K562 (cell line): ENCODE results near the gene UBASH3A. TPM values are rescaled to one million over a fixed set of nuclear protein-coding genes. Genes with fewer than 3 reads are reported as not detected.

ENCODE experiments used
- ATAC-seq: fragments of 200-7000 bp; cut with Tn5 transposase; 3 replicates; pipeline ENCODE4 v1.9.1; 2020; ENCODE audit warnings: moderate library complexity
- BruUV-seq: library from RNA; stranded (reverse); fragments of 400-500 nt; replicated peaks from 2 replicates; lab custom pipeline; 2021; lab: Mats Ljungman, UMichigan
- CTCF ChIA-PET: fragments of 300-600 bp; formaldehyde crosslinking; extraction: SDS; loops from one replicate; lab custom pipeline; 2021; ENCODE audit warnings: low intra/inter-chr PET ratio; lab: Yijun Ruan, JAX
- POLR2A ChIA-PET: fragments of 300-600, 350-650 bp; sonication (Branson Sonifier 250); formaldehyde crosslinking; extraction: SDS; loops from one replicate; lab custom pipeline; 2021; ENCODE audit warnings: antibody characterized with exemption, inconsistent platforms; lab: Yijun Ruan, JAX
- DNase-seq, 4 experiments: peaks; one replicate each; pipeline versions ENCODE4 v3.0.0 to v3.0.0-alpha.2; 2011 to 2018; ENCODE audit warnings: low spot score in 3 of 4, mixed read lengths in 3 of 4; ENCODE audit errors: extremely low read depth in 1 of 4
- FAIRE-seq: peaks from 2 replicates; lab custom pipeline; 2011; peaks lifted over from hg19 to GRCh38; lab: Jason Lieb, UNC
- H2AFZ ChIP-seq: 2 replicates; pipeline ENCODE4 v1.6.0; 2011; ENCODE audit warnings: low read depth, low read length, control low read depth, inconsistent platforms
- H3K27ac ChIP-seq: fragments of 200-600 bp; 3 replicates; pipeline ENCODE4 v1.8.0; 2011; ENCODE audit warnings: low read depth, mild to moderate bottlenecking, control low read depth, inconsistent platforms, low read length, moderate library complexity, mixed read lengths; ENCODE audit errors: extremely low read depth
- H3K27me3 ChIP-seq, 2 experiments: fragments of 300-600 bp in 1 of 2; 2 replicates in 1 of 2; 3 replicates in 1 of 2; pipeline versions ENCODE4 v1.6.0 to v1.8.0; 2011; ENCODE audit warnings: inconsistent platforms in 2 of 2, low read length in 2 of 2, mild to moderate bottlenecking in 1 of 2, mixed read lengths in 1 of 2, moderate library complexity in 1 of 2; ENCODE audit not compliant: control insufficient read depth in 2 of 2, insufficient read depth in 2 of 2
- H3K36me3 ChIP-seq: fragments of 300-600 bp; 3 replicates; pipeline ENCODE4 v1.8.0; 2011; ENCODE audit warnings: mild to moderate bottlenecking, low read length, inconsistent platforms; ENCODE audit not compliant: control insufficient read depth, insufficient read depth
- H3K4me1 ChIP-seq, 2 experiments: fragments of 200-600 bp in 1 of 2; replicated peaks in 1 of 2; 2 replicates in 1 of 2; 3 replicates in 1 of 2; pipeline versions ENCODE4 v1.5.1 to v1.8.0; 2011; ENCODE audit warnings: inconsistent platforms in 2 of 2, low read length in 2 of 2, mild to moderate bottlenecking in 1 of 2, mixed read lengths in 1 of 2, moderate library complexity in 1 of 2; ENCODE audit not compliant: control insufficient read depth in 2 of 2, insufficient read depth in 2 of 2
- H3K4me2 ChIP-seq: 2 replicates; pipeline ENCODE4 v1.6.1; 2011; ENCODE audit warnings: low read length, control low read depth, inconsistent platforms, mixed read lengths; ENCODE audit not compliant: insufficient read depth
- H3K4me3 ChIP-seq: fragments of 200-600 bp; sonication (generic), shearing (Covaris generic); 2 replicates; pipeline ENCODE4 v1.5.1; 2016; ENCODE audit warnings: control low read depth, inconsistent platforms
- H3K79me2 ChIP-seq: fragments of 200-600 bp; 3 replicates; pipeline ENCODE4 v1.8.0; 2011; ENCODE audit warnings: low read length, inconsistent platforms; ENCODE audit not compliant: control insufficient read depth, insufficient read depth
- H3K9ac ChIP-seq, 2 experiments: 2 replicates each; pipeline versions ENCODE4 v1.6.0 to v1.6.1; 2011; ENCODE audit warnings: low read depth in 2 of 2, low read length in 2 of 2, control low read depth in 1 of 2, inconsistent platforms in 1 of 2, mild to moderate bottlenecking in 1 of 2, mixed read lengths in 1 of 2; ENCODE audit not compliant: insufficient read depth in 1 of 2
- H3K9me1 ChIP-seq: one replicate; pipeline ENCODE4 v1.6.0; 2011; ENCODE audit warnings: inconsistent platforms, mild to moderate bottlenecking, low read length, moderate library complexity; ENCODE audit not compliant: control insufficient read depth, insufficient read depth
- H3K9me3 ChIP-seq: replicated peaks from 2 replicates; pipeline ENCODE4 v1.5.1; 2011; ENCODE audit warnings: low read depth, low read length, inconsistent platforms; ENCODE audit not compliant: control insufficient read depth, insufficient read depth
- H4K20me1 ChIP-seq: replicated peaks from 2 replicates; pipeline ENCODE4 v1.6.1; 2011; ENCODE audit warnings: low read length, inconsistent platforms, mixed read lengths; ENCODE audit not compliant: control insufficient read depth, insufficient read depth
- ARID2 ChIP-seq: fragments of 450-650 bp; IDR thresholded peaks from 2 replicates; pipeline ENCODE4 v1.6.1; 2017; ENCODE audit warnings: antibody characterized with exemption, mild to moderate bottlenecking
- ARNT ChIP-seq, 2 experiments: fragments of 450-650 bp; IDR thresholded peaks; 2 replicates each; pipeline ENCODE4 v1.6.1; 2016; ENCODE audit warnings: mild to moderate bottlenecking in 1 of 2
- BRD9 ChIP-seq: fragments of 450-650 bp; IDR thresholded peaks from 2 replicates; pipeline ENCODE4 v1.6.1; 2018; ENCODE audit warnings: low read depth; ENCODE audit not compliant: partially characterized antibody
- CC2D1A ChIP-seq: fragments of 450-650 bp; IDR thresholded peaks from 2 replicates; pipeline ENCODE4 v1.6.1; 2017; ENCODE audit warnings: mild to moderate bottlenecking
- E2F3 ChIP-seq: fragments of 250-450 bp; sonication (Bioruptor Pico); IDR thresholded peaks from 2 replicates; pipeline ENCODE4 v1.4.0; 2020; ENCODE audit warnings: mild to moderate bottlenecking
- ELF1 ChIP-seq: fragments of 200-800 bp; sonication (Bioruptor generic); IDR thresholded peaks from 2 replicates; pipeline ENCODE4 v1.6.1; 2016; ENCODE audit warnings: missing genetic modification characterization, missing compliant biosample characterization
- FOXJ2 ChIP-seq: fragments of 200-800 bp; sonication (Bioruptor generic); IDR thresholded peaks from 2 replicates; pipeline ENCODE4 v1.6.1; 2016; ENCODE audit warnings: missing genetic modification characterization, missing compliant biosample characterization
- MED1 ChIP-seq: sonication (generic); formaldehyde crosslinking; IDR thresholded peaks from 2 replicates; pipeline ENCODE4 v1.8.1; 2023; ENCODE audit warnings: missing genetic modification reagents, borderline replicate concordance
- POLR2G ChIP-seq: fragments of 200-400 bp; formaldehyde crosslinking; IDR thresholded peaks from 2 replicates; pipeline ENCODE4 v1.6.1; 2017; ENCODE audit warnings: low read depth, mild to moderate bottlenecking, antibody characterized with exemption, low read length, moderate library complexity
- PRPF4 ChIP-seq: fragments of 200-400 bp; formaldehyde crosslinking; IDR thresholded peaks from one replicate; pipeline ENCODE4 v1.6.1; 2017; ENCODE audit warnings: low read length, low read depth, mild to moderate bottlenecking; ENCODE audit not compliant: insufficient read depth, poor library complexity, severe bottlenecking
- ZBTB34 ChIP-seq: fragments of 250-450 bp; sonication (Bioruptor Pico); IDR thresholded peaks from 2 replicates; pipeline ENCODE4 v1.8.0; 2021; ENCODE audit warnings: mild to moderate bottlenecking, moderate library complexity
- ZNF212 ChIP-seq: fragments of 450-650 bp; formaldehyde crosslinking; IDR thresholded peaks from 2 replicates; pipeline ENCODE4 v1.4.0; 2020; ENCODE audit warnings: mild to moderate bottlenecking
- ZNF431 ChIP-seq: sonication (generic); formaldehyde crosslinking; IDR thresholded peaks from 2 replicates; pipeline ENCODE4 v1.8.0; 2022; ENCODE audit warnings: mild to moderate bottlenecking, missing genetic modification reagents
- ZNF507 ChIP-seq: conservative IDR thresholded peaks from 2 replicates; pipeline ENCODE4 v1.6.1; 2017; ENCODE audit warnings: missing genetic modification characterization, missing compliant biosample characterization
- ZNF75A ChIP-seq: fragments of 450-650 bp; formaldehyde crosslinking; IDR thresholded peaks from 2 replicates; pipeline ENCODE4 v1.4.0; 2020; ENCODE audit warnings: mild to moderate bottlenecking
- WGBS: fragments of 100-300 bp; shearing (Covaris generic); methylation state at CpG from one replicate; pipeline ENCODE4 v1.1.6; 2016; ENCODE audit warnings: low coverage, mixed read lengths; ENCODE audit not compliant: insufficient coverage; ENCODE audit errors: missing lambda C conversion rate; 5-methylcytosine and 5-hydroxymethylcytosine counted together
- in situ Hi-C: fragments of 300-500 bp; cut with MboI; formaldehyde crosslinking; loops from 4 replicates; pipeline ENCODE4 v1.15.0; 2018; ENCODE audit warnings: inconsistent platforms, mixed read lengths
- intact Hi-C: fragments of 100-400 bp; cut with micrococcal nuclease; formaldehyde crosslinking; loops from 2 replicates; pipeline ENCODE4 v1.14.2; 2022
- polyA plus RNA-seq, 8 experiments: library from polyadenylated mRNA; depleted of rRNA in 4 of 8; stranded (reverse) in 5 of 8; unstranded in 3 of 8; fragments of >200 nt; fragmentation: Nextera tagmentation in 2 of 8; fragmentation: Illumina TruSeq in 1 of 8; extraction: Ambion mirVana in 2 of 8; extraction: Trizol in 1 of 8; gene quantifications; 2 replicates each; pipeline versions ENCODE4 v1.2.1 to v1.2.3, GENCODE V29; 2011 to 2014; ENCODE audit warnings: inconsistent platforms in 1 of 8, missing spikeins in 1 of 8
- total RNA-seq, 7 experiments: library from RNA; depleted of rRNA in 6 of 7; stranded (reverse); fragments of >200 nt in 6 of 7; fragmentation: Illumina TruSeq in 2 of 7; extraction: Trizol in 2 of 7; gene quantifications; 2 replicates each; pipeline versions ENCODE4 v1.2.1 to v1.2.3, GENCODE V29; 2011 to 2021; ENCODE audit warnings: low replicate concordance in 1 of 7
- TF ChIP-seq, protein P1 (sequence below): fragments of 450-650 bp; conservative IDR thresholded peaks from 2 replicates; pipeline ENCODE4 v1.6.1; 2016; ENCODE audit warnings: missing genetic modification characterization, low read depth, mild to moderate bottlenecking, control low read depth, missing compliant biosample characterization
- TF ChIP-seq, protein P2 (sequence below): IDR thresholded peaks from 2 replicates; pipeline ENCODE4 v1.6.1; 2014; ENCODE audit warnings: antibody characterized with exemption

UBASH3A gene
- total and polyA plus RNA-seq, 9 of the 15 experiments (the other 6 are each of a cell fraction or from before 2014, with no cell fraction given) = 0.23 to 1.8 (median 1.1) TPM

DNA sequence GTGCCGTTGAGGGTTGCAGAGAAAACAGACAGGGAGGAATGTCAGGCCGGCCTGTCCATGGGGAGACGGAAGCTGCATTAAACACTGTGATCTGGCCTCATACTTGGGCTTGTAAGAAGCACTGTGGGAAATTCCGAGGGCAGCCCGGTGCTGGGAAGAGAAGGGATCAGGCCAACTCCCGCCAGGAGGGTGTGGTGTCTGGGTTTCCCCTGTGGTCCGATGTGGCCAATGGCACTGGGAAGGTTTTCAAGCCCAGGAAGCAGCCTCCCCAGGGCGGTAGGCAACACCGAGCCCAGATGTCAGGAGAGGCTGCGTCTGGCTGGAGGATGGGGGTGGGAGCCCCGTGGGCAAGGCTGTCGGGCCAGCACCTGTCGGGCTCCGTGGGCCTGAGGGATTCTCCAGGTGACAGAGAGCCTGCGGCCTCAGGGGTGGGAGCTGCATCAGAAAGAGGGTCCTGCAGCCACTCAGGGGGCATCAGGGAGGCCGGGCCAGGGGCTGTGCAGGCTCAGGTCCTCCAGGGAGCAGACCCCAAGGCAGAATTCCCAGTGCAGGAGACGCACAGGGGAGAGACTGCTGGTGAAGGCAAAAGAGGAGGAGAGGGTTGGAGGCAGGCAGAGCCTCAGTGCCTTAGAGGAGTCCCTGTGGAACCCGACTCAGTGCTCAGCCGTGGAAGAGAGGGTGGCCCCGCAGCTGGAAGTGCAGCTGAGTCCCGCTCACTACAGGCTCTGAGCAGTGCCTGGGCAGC, 8.4 kb downstream of the UBASH3A start:
- no peak for FAIRE-seq
- Histone ChIP-seq H3K4me3 (no peak overlapping the region), H3K9ac (peak overlapping the region in 1 of 2 experiments; percentile 57; a peak in 1 of 4 replicates), H2AFZ (no peak overlapping the region), H3K36me3 (peaks cover 4% of the 10 kb centered on the region; the same call in 2 of the 3 replicates), H3K27me3 (no peaks in the 10 kb centered on the region), H4K20me1 (no peaks in the 10 kb centered on the region; the same call in 1 of the 2 replicates), H3K9me3 (no peaks in the 10 kb centered on the region), H3K9me1 (peaks cover 3% of the 10 kb centered on the region), H3K27ac (no peak overlapping the region)
- 49% methylated on average over 21 of the region's 21 CpGs for WGBS
- BruUV-seq = no TSS peak
- CTCF ChIA-PET = no interaction called here
- no peak for DNase-seq
- intact Hi-C loops = no loop called here
- no peak for TF ChIP-seq ELF1 (tag)
- no peak for TF ChIP-seq ARID2
- no peak for TF ChIP-seq PRPF4
- no peak for TF ChIP-seq BRD9
- TF ChIP-seq MED1 (CRISPR knock-in tag) = no peak
- no peak for TF ChIP-seq ZNF431 (CRISPR knock-in tag)
- no peak for TF ChIP-seq FOXJ2 (tag)
- TF ChIP-seq E2F3 (CRISPR knock-in tag) = no peak
- TF ChIP-seq, protein P1, sequence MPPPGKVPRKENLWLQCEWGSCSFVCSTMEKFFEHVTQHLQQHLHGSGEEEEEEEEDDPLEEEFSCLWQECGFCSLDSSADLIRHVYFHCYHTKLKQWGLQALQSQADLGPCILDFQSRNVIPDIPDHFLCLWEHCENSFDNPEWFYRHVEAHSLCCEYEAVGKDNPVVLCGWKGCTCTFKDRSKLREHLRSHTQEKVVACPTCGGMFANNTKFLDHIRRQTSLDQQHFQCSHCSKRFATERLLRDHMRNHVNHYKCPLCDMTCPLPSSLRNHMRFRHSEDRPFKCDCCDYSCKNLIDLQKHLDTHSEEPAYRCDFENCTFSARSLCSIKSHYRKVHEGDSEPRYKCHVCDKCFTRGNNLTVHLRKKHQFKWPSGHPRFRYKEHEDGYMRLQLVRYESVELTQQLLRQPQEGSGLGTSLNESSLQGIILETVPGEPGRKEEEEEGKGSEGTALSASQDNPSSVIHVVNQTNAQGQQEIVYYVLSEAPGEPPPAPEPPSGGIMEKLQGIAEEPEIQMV (tag) = no peak
- TF ChIP-seq ZBTB34 (CRISPR knock-in tag) = no peak
- TF ChIP-seq, protein P2, sequence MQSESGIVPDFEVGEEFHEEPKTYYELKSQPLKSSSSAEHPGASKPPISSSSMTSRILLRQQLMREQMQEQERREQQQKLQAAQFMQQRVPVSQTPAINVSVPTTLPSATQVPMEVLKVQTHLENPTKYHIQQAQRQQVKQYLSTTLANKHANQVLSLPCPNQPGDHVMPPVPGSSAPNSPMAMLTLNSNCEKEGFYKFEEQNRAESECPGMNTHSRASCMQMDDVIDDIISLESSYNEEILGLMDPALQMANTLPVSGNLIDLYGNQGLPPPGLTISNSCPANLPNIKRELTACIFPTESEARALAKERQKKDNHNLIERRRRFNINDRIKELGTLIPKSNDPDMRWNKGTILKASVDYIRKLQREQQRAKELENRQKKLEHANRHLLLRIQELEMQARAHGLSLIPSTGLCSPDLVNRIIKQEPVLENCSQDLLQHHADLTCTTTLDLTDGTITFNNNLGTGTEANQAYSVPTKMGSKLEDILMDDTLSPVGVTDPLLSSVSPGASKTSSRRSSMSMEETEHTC = no peak
- no peak for TF ChIP-seq ZNF507 (tag)
- TF ChIP-seq ARNT (IDR thresholded peaks at IDR 0.05) = no peak
- no peak for TF ChIP-seq ZNF75A (CRISPR knock-in tag)
- no peak for TF ChIP-seq POLR2G
- TF ChIP-seq ZNF212 = no peak
- no peak for TF ChIP-seq CC2D1A
- TF ChIP-seq, all 486 proteins: peak for 0
- in situ Hi-C loops = no loop called here
- ATAC-seq = no peak
- peaks cover 11 to 20% of the 10 kb centered on the region in 2 experiments; a peak in 4 of 5 replicates for H3K4me1 ChIP-seq
- POLR2A ChIA-PET = interaction anchor here (0.6 to 1.0 kb wide), 2 partner anchors 11 to 372 kb away, joined by 3 read pairs; no protein-coding TSS in a partner anchor
- no peaks in the 10 kb centered on the region for H3K79me2 ChIP-seq
- no peak overlapping the region for H3K4me2 ChIP-seq
